Measurements from ENCODE around the gene LDB3. TPM values are rescaled to one million over a fixed set of nuclear protein-coding genes. Genes with fewer than 3 reads are reported as not detected.

LDB3 gene
- total and polyA plus RNA-seq, 9 of the 15 experiments (the other 6 are each of a cell fraction or from before 2014, with no cell fraction given): 0.03 TPM; not detected in 8

- 18% methylated on average over 2 of the region's 3 CpGs for WGBS (ENCODE audit: insufficient coverage, low coverage, missing lambda C conversion rate)
- Histone ChIP-seq H3K4me3 (no peak overlapping the region), H3K9me3 (replicated peaks; ENCODE audit: control insufficient read depth, insufficient read depth, low read depth, low read length) (no peaks in the 10 kb centered on the region), H3K27me3 (ENCODE audit: control insufficient read depth in 2 of 2, insufficient read depth in 2 of 2, low read length in 2 of 2) (peaks cover 0 to 24% of the 10 kb centered on the region in 2 experiments; a peak in 2 of 5 replicates), H3K36me3 (ENCODE audit: control insufficient read depth, insufficient read depth, low read length) (no peaks in the 10 kb centered on the region), H3K4me2 (ENCODE audit: insufficient read depth, low read length) (no peak overlapping the region), H3K9ac (ENCODE audit: insufficient read depth in 1 of 2, low read depth in 2 of 2, low read length in 2 of 2) (peak overlapping the region in 1 of 2 experiments; percentile 35; a peak in 1 of 4 replicates), H3K4me1 (replicated peaks in 1 of 2; ENCODE audit: control insufficient read depth in 2 of 2, insufficient read depth in 2 of 2, low read length in 2 of 2) (peaks cover 3 to 9% of the 10 kb centered on the region in 2 experiments; a peak in 2 of 5 replicates), H2AFZ (ENCODE audit: low read depth, low read length) (no peak overlapping the region), H3K9me1 (ENCODE audit: control insufficient read depth, insufficient read depth, low read length) (no peaks in the 10 kb centered on the region), H3K27ac (ENCODE audit: extremely low read depth, low read depth, low read length) (no peak overlapping the region), H4K20me1 (replicated peaks; ENCODE audit: control insufficient read depth, insufficient read depth, low read length) (no peaks in the 10 kb centered on the region), H3K79me2 (ENCODE audit: control insufficient read depth, insufficient read depth, low read length) (no peaks in the 10 kb centered on the region)
- intact Hi-C loops (cut with micrococcal nuclease) (no loop called here), in situ Hi-C loops (cut with MboI) (no loop called here)
- POLR2A ChIA-PET: interaction anchor here (0.5 to 0.6 kb wide), 2 partner anchors 267 to 282 kb away, joined by 3 read pairs; no protein-coding TSS in a partner anchor
- DNase-seq (ENCODE audit: extremely low read depth in 1 of 4, low spot score in 3 of 4) (no peak), ATAC-seq (no peak), FAIRE-seq (no peak)
- BruUV-seq (replicated peaks): no TSS peak
- no peak for TF ChIP-seq KLF6 (CRISPR knock-in tag; IDR thresholded peaks at IDR 0.05; ENCODE audit: borderline replicate concordance)
- TF ChIP-seq MAFG (tag; conservative IDR thresholded peaks at IDR 0.05): no peak
- no peak for TF ChIP-seq ASH1L (IDR thresholded peaks at IDR 0.05; ENCODE audit: borderline replicate concordance, low read depth, partially characterized antibody)
- peak; percentile 27; the same call in 1 of the 2 replicates for TF ChIP-seq NFIC (IDR thresholded peaks at IDR 0.05)
- TF ChIP-seq ZNF740 (CRISPR knock-in tag; IDR thresholded peaks at IDR 0.05): no peak
- TF ChIP-seq ZNF740 (tag; IDR thresholded peaks at IDR 0.05): no peak
- TF ChIP-seq TSHZ1 (CRISPR knock-in tag; IDR thresholded peaks at IDR 0.05): no peak
- no peak for TF ChIP-seq GATA2 (CRISPR knock-in tag; IDR thresholded peaks at IDR 0.05)
- TF ChIP-seq HDAC6 (IDR thresholded peaks at IDR 0.05; ENCODE audit: low read depth, low read length): no peak
- CTCF ChIA-PET (ENCODE audit: low intra/inter-chr PET ratio): no interaction called here
These were observed 3.1 kb downstream of the LDB3 start for GRCh38 chr10:86671419-86671818.
